Mucosa of descending colon (tissue), 3 donors: Measurements from ENCODE around the gene KBTBD2. TPM values are rescaled to one million over a fixed set of nuclear protein-coding genes. Genes with fewer than 3 reads are reported as not detected.

Experiments
- ATAC-seq: fragments of 200-7000 bp; cut with Tn5 transposase; one replicate; pipeline ENCODE4 v1.9.1; 2020; ENCODE audit warnings: mild to moderate bottlenecking, moderate library complexity
- DNase-seq, 3 donors: peaks; one replicate each; pipeline ENCODE4 v3.0.0-alpha.2; 2020
- H3K36me3 ChIP-seq: fragments of 200-600 bp; one replicate; pipeline ENCODE4 v1.8.0; 2021; ENCODE audit warnings: low read depth, mild to moderate bottlenecking
- H3K4me1 ChIP-seq: fragments of 200-600 bp; one replicate; pipeline ENCODE4 v1.8.0; 2021; ENCODE audit warnings: low read depth, mild to moderate bottlenecking
- H3K4me3 ChIP-seq: fragments of 200-600 bp; one replicate; pipeline ENCODE4 v1.8.0; 2021; ENCODE audit warnings: mild to moderate bottlenecking
- H3K9me3 ChIP-seq: fragments of 200-600 bp; one replicate; pipeline ENCODE4 v1.8.0; 2021; ENCODE audit warnings: mild to moderate bottlenecking
- CTCF ChIP-seq: fragments of 200-600 bp; IDR thresholded peaks from one replicate; pipeline ENCODE4 v1.8.0; 2022; ENCODE audit warnings: antibody characterized with exemption, mild to moderate bottlenecking
- intact Hi-C, 2 donors: fragments of 100-400 bp; cut with DNase I in 1 of 2; cut with micrococcal nuclease in 1 of 2; formaldehyde crosslinking; loops; one replicate each; pipeline versions ENCODE4 v1.11.0 to v1.11.1; 2022; cut with DNase I, micrococcal nuclease
- total RNA-seq, 3 donors: library from RNA; stranded (reverse); fragmentation: NEBNext Ultra II Directional in 2 of 3; extraction: Animal tissue kit (Norgen Biotek cat#: 25700) in 2 of 3; gene quantifications; one replicate each; pipeline versions ENCODE4 v1.2.1 to v1.2.4, GENCODE V29; 2021 to 2023
- donor health status: DM: no; HTN: no; CAD: no; lungs with moderate emphysema.
- donor health status: DM: no; HTN: no; CAD: no.
- donor health status: DM: no; HTN: yes; CAD: no.

Gene KBTBD2
- total RNA-seq, 3 donors from 2014 or later, result 26.8 to 30.0 (median 26.9) TPM

GRCh38 chr7:32915041-32915536 is 23.5 kb upstream of the KBTBD2 start:
- intact Hi-C loops, result no loop called here
- Histone ChIP-seq H3K9me3 (no peaks in the 10 kb centered on the region), H3K4me3 (no peak overlapping the region), H3K36me3 (no peaks in the 10 kb centered on the region), H3K4me1 (no peaks in the 10 kb centered on the region)
- DNase-seq (no peak), ATAC-seq (no peak)
- no peak for TF ChIP-seq CTCF

DNA sequence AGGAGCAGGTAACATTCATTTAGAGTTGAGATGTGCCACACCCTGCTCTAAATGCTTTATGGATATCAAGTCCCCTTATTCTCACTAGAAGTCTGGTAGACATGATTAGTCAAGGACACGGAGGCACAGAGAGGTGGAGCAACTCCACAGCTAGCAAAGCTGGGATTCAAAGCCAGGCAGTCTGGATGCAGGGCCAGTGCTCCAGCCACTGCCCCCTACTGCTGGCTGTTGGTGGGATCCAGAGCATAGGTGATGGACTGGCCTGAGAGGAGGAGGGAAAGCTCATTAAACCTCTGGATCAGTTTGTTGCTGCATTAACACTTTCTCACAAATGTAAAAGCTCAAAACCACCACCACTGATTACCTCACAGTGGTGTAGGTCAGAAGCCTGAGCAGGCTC is 22.6 kb upstream of the KBTBD2 start:
- intact Hi-C loops, result no loop called here
- Histone ChIP-seq H3K9me3 (no peaks in the 10 kb centered on the region), H3K4me3 (no peak overlapping the region), H3K4me1 (no peaks in the 10 kb centered on the region), H3K36me3 (no peaks in the 10 kb centered on the region)
- TF ChIP-seq CTCF, result no peak
- no peak for DNase-seq
- ATAC-seq, result peak; percentile 50

GRCh38 chr7:32910195-32910594 is 18.6 kb upstream of the KBTBD2 start:
- intact Hi-C loops, result no loop called here
- DNase-seq, result no peak
- no peak for TF ChIP-seq CTCF
- H3K4me1 ChIP-seq, result no peaks in the 10 kb centered on the region
- no peaks in the 10 kb centered on the region for H3K36me3 ChIP-seq
- H3K9me3 ChIP-seq, result no peaks in the 10 kb centered on the region
- no peak overlapping the region for H3K4me3 ChIP-seq
- ATAC-seq, result no peak

DNA sequence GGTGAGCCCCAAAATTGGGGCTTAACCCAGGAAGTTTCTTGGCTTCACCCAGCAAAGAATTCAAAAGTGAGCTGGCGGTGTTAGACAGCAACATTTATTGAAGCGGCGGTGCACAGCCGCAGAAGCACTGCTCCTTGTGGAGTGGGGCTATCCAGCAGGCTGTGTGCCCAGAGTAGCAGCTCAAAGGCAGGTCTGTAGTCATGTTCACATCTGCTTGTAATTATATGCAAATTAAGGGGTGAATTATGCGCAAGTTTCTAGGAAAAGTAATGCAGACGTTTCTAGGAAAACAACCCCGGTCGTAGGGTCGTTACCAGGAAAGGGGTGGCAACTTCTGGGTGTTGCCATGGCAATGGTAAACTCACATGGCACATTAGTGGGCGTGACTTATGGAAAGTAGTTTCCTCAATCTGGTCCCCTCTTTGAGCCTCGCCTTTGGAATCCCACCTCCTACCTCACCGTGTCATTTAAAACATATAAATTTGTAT is 13.7 kb upstream of the KBTBD2 start:
- no peaks in the 10 kb centered on the region for H3K4me1 ChIP-seq
- DNase-seq (peak; percentile 45 to 69 (median 55)), ATAC-seq (peak; percentile 91)
- intact Hi-C loops, result no loop called here
- H3K36me3 ChIP-seq, result no peaks in the 10 kb centered on the region
- no peak overlapping the region for H3K4me3 ChIP-seq
- TF ChIP-seq CTCF, result no peak
- no peaks in the 10 kb centered on the region for H3K9me3 ChIP-seq

DNA sequence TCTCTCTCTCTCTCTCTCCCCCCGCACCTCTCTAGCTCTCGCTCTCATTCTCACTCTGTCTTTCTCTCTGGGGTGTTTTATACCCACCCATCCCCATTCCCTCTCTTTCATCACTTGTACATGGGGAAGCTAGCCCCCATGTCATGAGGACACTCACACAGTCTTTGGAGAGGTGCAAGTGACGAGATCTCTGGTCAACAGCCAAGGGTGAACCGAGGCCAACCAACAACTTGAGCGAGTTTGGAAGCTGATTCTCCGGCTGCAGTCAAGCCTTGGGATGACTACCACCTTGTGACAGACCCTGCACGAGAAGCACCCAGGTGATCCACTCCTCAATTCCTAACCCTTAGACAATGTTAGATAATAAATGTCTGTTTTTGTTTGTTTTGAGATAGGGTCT is 10.1 kb upstream of the KBTBD2 start:
- Histone ChIP-seq H3K4me3 (no peak overlapping the region), H3K36me3 (no peaks in the 10 kb centered on the region), H3K4me1 (no peaks in the 10 kb centered on the region), H3K9me3 (no peaks in the 10 kb centered on the region)
- ATAC-seq (no peak), DNase-seq (no peak)
- intact Hi-C loops, result no loop called here
- no peak for TF ChIP-seq CTCF
